ENCODE data around the gene SRRM3. TPM values are rescaled to one million over a fixed set of nuclear protein-coding genes. Genes with fewer than 3 reads are reported as not detected.

SRRM3 gene
- total and polyA plus RNA-seq, 9 of the 15 experiments (the other 6 are each of a cell fraction or from before 2014, with no cell fraction given) = 0.04 to 0.91 (median 0.46) TPM; not detected in 2

DNA sequence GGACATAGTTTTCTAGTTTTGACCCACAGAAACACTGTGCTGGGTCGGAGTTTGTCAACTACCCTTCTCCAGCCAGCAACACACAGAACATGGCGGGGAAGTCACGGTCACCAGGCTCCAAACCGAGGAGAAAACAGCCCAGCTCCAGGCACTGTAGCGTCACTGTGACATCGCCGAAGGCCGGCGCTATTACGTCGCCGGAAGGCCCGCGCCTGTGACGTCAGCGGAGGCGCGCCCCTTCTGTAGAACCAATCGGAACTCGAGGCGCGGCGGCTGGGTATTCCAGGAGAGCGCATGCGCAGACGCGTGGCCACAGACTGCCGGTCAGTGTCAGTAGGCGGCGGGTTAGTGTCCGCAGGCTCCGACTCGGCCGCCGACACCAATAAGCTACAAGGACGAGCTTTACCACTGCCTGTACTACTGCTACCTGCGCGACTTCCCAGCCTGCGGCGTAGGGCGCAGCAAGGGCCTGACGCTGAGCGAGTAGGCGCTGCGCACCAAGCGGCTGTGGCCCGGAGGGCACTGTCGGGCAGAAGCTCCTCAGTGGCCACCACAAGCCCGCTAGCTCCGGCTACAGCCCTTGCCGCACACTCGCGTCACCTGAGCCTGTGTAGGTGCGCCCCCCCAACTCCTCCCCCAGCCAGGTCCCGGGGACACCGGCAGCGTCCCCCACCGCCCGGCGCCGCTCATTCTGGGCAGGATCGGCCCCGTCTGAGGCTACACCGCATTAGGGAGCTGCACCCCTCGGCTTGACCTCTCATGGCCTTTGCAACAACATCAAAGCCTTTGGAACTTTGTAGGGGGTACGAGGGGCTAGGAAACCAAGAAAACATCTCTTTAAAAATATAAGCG, 35.1 kb upstream of the SRRM3 start (continued):
- TF ChIP-seq, protein P1, sequence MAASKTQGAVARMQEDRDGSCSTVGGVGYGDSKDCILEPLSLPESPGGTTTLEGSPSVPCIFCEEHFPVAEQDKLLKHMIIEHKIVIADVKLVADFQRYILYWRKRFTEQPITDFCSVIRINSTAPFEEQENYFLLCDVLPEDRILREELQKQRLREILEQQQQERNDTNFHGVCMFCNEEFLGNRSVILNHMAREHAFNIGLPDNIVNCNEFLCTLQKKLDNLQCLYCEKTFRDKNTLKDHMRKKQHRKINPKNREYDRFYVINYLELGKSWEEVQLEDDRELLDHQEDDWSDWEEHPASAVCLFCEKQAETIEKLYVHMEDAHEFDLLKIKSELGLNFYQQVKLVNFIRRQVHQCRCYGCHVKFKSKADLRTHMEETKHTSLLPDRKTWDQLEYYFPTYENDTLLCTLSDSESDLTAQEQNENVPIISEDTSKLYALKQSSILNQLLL (CRISPR knock-in tag; IDR thresholded peaks at IDR 0.05; ENCODE audit: borderline replicate concordance) = no peak
- 0 out of 4 replicates have a peak, but pooled peaks of 1 of the 2 experiments have one; percentile 71 for TF ChIP-seq FOXA3 (CRISPR knock-in tag; conservative IDR thresholded peaks at IDR 0.05 in 1 of 2, IDR thresholded peaks at IDR 0.05 in 1 of 2)
- TF ChIP-seq ILK (tag; IDR thresholded peaks at IDR 0.05; ENCODE audit: borderline replicate concordance, low read depth) = no peak
- TF ChIP-seq ZNF561 (CRISPR knock-in tag; conservative IDR thresholded peaks at IDR 0.05) = no peak
- TF ChIP-seq, protein P2, sequence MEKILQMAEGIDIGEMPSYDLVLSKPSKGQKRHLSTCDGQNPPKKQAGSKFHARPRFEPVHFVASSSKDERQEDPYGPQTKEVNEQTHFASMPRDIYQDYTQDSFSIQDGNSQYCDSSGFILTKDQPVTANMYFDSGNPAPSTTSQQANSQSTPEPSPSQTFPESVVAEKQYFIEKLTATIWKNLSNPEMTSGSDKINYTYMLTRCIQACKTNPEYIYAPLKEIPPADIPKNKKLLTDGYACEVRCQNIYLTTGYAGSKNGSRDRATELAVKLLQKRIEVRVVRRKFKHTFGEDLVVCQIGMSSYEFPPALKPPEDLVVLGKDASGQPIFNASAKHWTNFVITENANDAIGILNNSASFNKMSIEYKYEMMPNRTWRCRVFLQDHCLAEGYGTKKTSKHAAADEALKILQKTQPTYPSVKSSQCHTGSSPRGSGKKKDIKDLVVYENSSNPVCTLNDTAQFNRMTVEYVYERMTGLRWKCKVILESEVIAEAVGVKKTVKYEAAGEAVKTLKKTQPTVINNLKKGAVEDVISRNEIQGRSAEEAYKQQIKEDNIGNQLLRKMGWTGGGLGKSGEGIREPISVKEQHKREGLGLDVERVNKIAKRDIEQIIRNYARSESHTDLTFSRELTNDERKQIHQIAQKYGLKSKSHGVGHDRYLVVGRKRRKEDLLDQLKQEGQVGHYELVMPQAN (IDR thresholded peaks at IDR 0.05; ENCODE audit: borderline replicate concordance) = no peak
- no peak for TF ChIP-seq PHF21A (IDR thresholded peaks at IDR 0.05; ENCODE audit: borderline replicate concordance, low read depth)
- TF ChIP-seq MCM5 (IDR thresholded peaks at IDR 0.05; ENCODE audit: low read depth) = no peak
- TF ChIP-seq ZNF780A (CRISPR knock-in tag; IDR thresholded peaks at IDR 0.05) = no peak
- TF ChIP-seq, protein P3, sequence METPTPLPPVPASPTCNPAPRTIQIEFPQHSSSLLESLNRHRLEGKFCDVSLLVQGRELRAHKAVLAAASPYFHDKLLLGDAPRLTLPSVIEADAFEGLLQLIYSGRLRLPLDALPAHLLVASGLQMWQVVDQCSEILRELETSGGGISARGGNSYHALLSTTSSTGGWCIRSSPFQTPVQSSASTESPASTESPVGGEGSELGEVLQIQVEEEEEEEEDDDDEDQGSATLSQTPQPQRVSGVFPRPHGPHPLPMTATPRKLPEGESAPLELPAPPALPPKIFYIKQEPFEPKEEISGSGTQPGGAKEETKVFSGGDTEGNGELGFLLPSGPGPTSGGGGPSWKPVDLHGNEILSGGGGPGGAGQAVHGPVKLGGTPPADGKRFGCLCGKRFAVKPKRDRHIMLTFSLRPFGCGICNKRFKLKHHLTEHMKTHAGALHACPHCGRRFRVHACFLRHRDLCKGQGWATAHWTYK (CRISPR knock-in tag; IDR thresholded peaks at IDR 0.05) = no peak
- no peak for TF ChIP-seq ELF4 (CRISPR knock-in tag; IDR thresholded peaks at IDR 0.05)
- TF ChIP-seq ZNF830 (CRISPR knock-in tag; IDR thresholded peaks at IDR 0.05) = no peak
- no peak for TF ChIP-seq SAFB2 (IDR thresholded peaks at IDR 0.05; ENCODE audit: borderline replicate concordance, low read depth, low read length, severe bottlenecking)
- TF ChIP-seq KDM5B (IDR thresholded peaks at IDR 0.05; ENCODE audit: insufficient replicate concordance, low read depth, low read length) = peak; percentile 59
- TF ChIP-seq ZNF444 (CRISPR knock-in tag; IDR thresholded peaks at IDR 0.05) = no peak
- no peak for TF ChIP-seq NUFIP1 (IDR thresholded peaks at IDR 0.05; ENCODE audit: partially characterized antibody)
- no peak; the same call in 1 of the 2 replicates for TF ChIP-seq NFIC (IDR thresholded peaks at IDR 0.05)
- TF ChIP-seq, protein P4, sequence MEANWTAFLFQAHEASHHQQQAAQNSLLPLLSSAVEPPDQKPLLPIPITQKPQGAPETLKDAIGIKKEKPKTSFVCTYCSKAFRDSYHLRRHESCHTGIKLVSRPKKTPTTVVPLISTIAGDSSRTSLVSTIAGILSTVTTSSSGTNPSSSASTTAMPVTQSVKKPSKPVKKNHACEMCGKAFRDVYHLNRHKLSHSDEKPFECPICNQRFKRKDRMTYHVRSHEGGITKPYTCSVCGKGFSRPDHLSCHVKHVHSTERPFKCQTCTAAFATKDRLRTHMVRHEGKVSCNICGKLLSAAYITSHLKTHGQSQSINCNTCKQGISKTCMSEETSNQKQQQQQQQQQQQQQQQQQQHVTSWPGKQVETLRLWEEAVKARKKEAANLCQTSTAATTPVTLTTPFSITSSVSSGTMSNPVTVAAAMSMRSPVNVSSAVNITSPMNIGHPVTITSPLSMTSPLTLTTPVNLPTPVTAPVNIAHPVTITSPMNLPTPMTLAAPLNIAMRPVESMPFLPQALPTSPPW (CRISPR knock-in tag; IDR thresholded peaks at IDR 0.05) = peak; percentile 31; the same call in 1 of the 2 replicates
- no peak for TF ChIP-seq TGIF2 (CRISPR knock-in tag; IDR thresholded peaks at IDR 0.05)
- TF ChIP-seq ELF2 (CRISPR knock-in tag; IDR thresholded peaks at IDR 0.05) = no peak
- 0 out of 2 replicates have a peak, but pooled peaks have one; percentile 43 for TF ChIP-seq CHD2 (IDR thresholded peaks at IDR 0.05; ENCODE audit: low read depth, low read length)

All from K562 (cell line).